GM18873 (cell line): Measurements from ENCODE around the gene SMIM36.
"Not testable (repeated sequence)": the region's sequence is repeated elsewhere in the genome, so short reads cannot be mapped to it uniquely, and the experiment has no call there.

ENCODE experiments used
- ATAC-seq: cut with Tn5 transposase; IDR thresholded peaks from one replicate; pipeline ENCODE4 v1.9.1; 2021; ENCODE audit warnings: mild to moderate bottlenecking, moderate library complexity, moderate number of reproducible peaks; ENCODE audit not compliant: unreplicated experiment, low FRiP score

SMIM36 gene

GRCh38 chr17:55418369-55419268 lies 92.6 kb downstream of the SMIM36 start:
- no peak for ATAC-seq

GRCh38 chr17:55417411-55418268 lies 93.6 kb downstream of the SMIM36 start:
- ATAC-seq, result no peak

- ATAC-seq, result no peak
Measured at GRCh38 chr17:55416470-55417052, 94.7 kb downstream of the SMIM36 start.

DNA sequence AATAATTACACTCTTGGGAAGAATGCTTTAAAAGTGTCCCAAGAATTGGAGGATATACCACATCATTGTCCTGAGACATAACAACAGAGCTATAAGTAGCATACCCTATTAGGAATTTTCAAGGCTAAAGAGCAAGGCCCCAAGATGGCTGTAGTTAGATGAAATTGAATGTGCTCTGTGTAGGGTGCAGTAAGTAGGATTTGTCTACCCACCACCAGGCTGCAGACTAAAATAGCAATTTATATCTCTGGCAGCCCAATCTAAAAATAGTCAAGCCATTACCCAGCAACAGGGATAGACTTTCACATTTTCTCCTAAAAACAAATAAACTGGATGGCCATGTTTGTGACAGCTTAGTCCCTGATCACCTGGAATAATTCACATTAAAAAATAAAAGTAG lies 95.3 kb downstream of the SMIM36 start:
- ATAC-seq, result no peak

GRCh38 chr17:55414983-55415382 lies 96.3 kb downstream of the SMIM36 start:
- no peak for ATAC-seq

DNA sequence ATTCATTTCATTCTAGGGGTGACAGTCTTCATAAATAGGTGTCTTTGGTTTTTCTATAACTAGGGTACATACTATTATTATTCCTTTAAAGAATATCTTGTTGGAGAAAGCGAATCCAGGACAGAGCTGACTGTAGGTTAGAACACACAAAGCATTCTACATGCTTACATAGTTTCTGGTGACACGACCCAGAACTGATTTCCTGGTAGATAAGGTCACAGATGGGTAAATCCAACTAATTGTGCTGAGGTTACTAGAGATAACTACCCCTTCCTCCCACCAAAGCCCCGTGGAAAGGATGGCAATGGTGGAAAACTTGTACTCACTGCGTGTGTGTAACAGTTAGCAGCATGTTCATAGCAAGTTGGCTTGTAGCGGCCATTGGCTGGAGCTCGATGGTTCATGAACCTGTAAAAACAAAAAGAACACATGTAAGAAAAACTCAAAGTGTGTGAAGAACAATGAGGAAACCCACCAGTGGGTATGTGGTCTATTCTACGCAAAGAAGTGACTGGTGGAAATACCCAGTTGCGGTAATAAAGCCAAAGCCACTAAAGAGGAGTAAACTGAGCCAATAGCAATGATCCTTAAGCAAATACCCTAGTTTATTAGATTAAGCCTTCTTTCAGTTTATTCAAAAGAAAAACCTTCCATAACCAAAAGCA lies 97.3 kb downstream of the SMIM36 start:
- no peak for ATAC-seq

GRCh38 chr17:55411463-55411855 lies 99.8 kb downstream of the SMIM36 start:
- ATAC-seq, result no peak

- no peak for ATAC-seq
Measured at GRCh38 chr17:55410722-55411462, 100.4 kb downstream of the SMIM36 start.

- no peak for ATAC-seq
Measured at GRCh38 chr17:55409030-55409800, 102.0 kb downstream of the SMIM36 start.

- ATAC-seq, result no peak
Measured at GRCh38 chr17:55407641-55408566, 103.3 kb downstream of the SMIM36 start.

DNA sequence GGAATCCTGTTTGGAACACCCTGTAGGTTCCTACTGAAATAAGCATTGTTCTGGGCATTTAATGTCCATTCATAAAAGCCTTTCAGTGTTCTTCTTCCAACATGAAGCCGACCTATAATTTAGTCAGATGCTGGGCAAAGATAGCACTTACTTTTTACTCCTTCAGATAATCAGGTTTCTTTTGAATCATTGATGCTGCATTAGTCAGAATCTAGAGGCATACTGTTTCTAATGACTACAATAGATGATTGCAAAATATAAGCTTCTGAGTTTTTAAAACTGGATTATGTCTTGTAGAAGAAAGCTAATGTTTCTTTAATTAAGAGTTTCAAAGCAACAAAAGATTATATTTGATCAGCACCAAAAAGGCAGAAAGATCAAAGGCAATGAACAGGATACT lies 105.7 kb downstream of the SMIM36 start:
- no peak for ATAC-seq

DNA sequence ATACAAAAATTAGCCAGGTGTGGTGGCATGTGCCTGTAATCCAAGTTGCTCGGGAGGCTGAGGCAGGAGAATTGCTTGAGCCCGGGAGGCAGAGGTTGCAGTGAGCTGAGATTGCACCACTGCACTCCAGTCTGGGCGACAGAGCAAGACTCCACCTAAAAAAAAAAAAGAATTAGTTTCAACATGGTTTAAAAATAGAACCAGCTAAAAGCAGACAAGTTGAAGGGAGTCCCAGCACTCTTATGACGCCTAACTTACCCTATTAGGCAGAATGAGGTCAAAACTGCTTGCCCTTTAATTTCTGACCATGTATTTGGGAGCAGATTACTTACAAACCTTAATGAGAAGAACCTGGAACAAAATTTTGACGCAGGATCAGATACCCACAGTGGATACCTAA lies 107.1 kb downstream of the SMIM36 start:
- not testable (repeated sequence) for ATAC-seq

- ATAC-seq, result no peak
Measured at GRCh38 chr17:55402374-55402773, 108.9 kb downstream of the SMIM36 start.
